ENCODE results near the gene PLPPR1. TPM values are rescaled to one million over a fixed set of nuclear protein-coding genes. Genes with fewer than 3 reads are reported as not detected.

Gene PLPPR1
- total and polyA plus RNA-seq, 2 of the 13 experiments (the other 11 are each of a cell fraction or from before 2014, with no cell fraction given), result 16.0 to 84.7 TPM

GRCh38 chr9:101354765-101355708 lies 326.5 kb downstream of the PLPPR1 start (continued):
- TF ChIP-seq NONO (IDR thresholded peaks at IDR 0.05) (no peak), NONO (CRISPR knock-in tag; conservative IDR thresholded peaks at IDR 0.05) (no peak), ZNF709 (CRISPR knock-in tag; IDR thresholded peaks at IDR 0.05) (peak; percentile 53; the same call in 1 of the 2 replicates), KDM5A (IDR thresholded peaks at IDR 0.05; ENCODE audit: borderline replicate concordance, low read length) (no peak), STAT6 (CRISPR knock-in tag; IDR thresholded peaks at IDR 0.05; ENCODE audit: borderline replicate concordance) (no peak), ZNF713 (CRISPR knock-in tag; IDR thresholded peaks at IDR 0.05) (no peak), SKIL (CRISPR knock-in tag; IDR thresholded peaks at IDR 0.05; ENCODE audit: borderline replicate concordance) (no peak), ZNF24 (IDR thresholded peaks at IDR 0.05) (no peak), CSRNP1 (CRISPR knock-in tag; IDR thresholded peaks at IDR 0.05) (peak; percentile 56; the same call in 1 of the 2 replicates), WIZ (CRISPR knock-in tag; IDR thresholded peaks at IDR 0.05) (0 out of 2 replicates have a peak, but pooled peaks have one; percentile 34), ZNF788 (CRISPR knock-in tag; IDR thresholded peaks at IDR 0.05; ENCODE audit: borderline replicate concordance) (0 out of 2 replicates have a peak, but pooled peaks have one; percentile 14), HMGXB3 (CRISPR knock-in tag; IDR thresholded peaks at IDR 0.05; ENCODE audit: borderline replicate concordance) (0 out of 2 replicates have a peak, but pooled peaks have one; percentile 9), ZNF441 (CRISPR knock-in tag; IDR thresholded peaks at IDR 0.05; ENCODE audit: borderline replicate concordance) (peak; percentile 33; the same call in 1 of the 2 replicates), SUZ12 (IDR thresholded peaks at IDR 0.05; ENCODE audit: low read depth, low read length) (no peak), YEATS4 (CRISPR knock-in tag; IDR thresholded peaks at IDR 0.05; ENCODE audit: borderline replicate concordance) (no peak; the same call in 1 of the 2 replicates), ZNF337 (CRISPR knock-in tag; IDR thresholded peaks at IDR 0.05; ENCODE audit: borderline replicate concordance, low read depth) (peak; percentile 38; the same call in 1 of the 2 replicates)
